KMS-11 (cell line): ENCODE measurements around the gene RAB31.

Source experiments
- H2AFZ ChIP-seq: fragments of 200-600 bp; sonication (generic); 2 replicates; pipeline ENCODE4 v1.6.1; 2016; ENCODE audit warnings: antibody characterized with exemption, mixed run types, low read depth
- H3K27ac ChIP-seq: fragments of 200-600 bp; sonication (generic); 2 replicates; pipeline ENCODE4 v1.6.1; 2016; ENCODE audit warnings: mild to moderate bottlenecking, mixed run types
- H3K27me3 ChIP-seq: fragments of 200-600 bp; sonication (generic); 2 replicates; pipeline ENCODE4 v1.6.1; 2017; ENCODE audit warnings: mild to moderate bottlenecking, low read depth, mixed run types, moderate library complexity; ENCODE audit not compliant: insufficient read depth
- H3K36me3 ChIP-seq: fragments of 200-600 bp; sonication (generic); 2 replicates; pipeline ENCODE4 v1.6.1; 2017; ENCODE audit warnings: mild to moderate bottlenecking, mixed run types; ENCODE audit not compliant: insufficient read depth
- H3K4me1 ChIP-seq: fragments of 200-600 bp; sonication (generic); 2 replicates; pipeline ENCODE4 v1.6.1; 2016; ENCODE audit warnings: mild to moderate bottlenecking, low read depth, mixed run types; ENCODE audit not compliant: poor library complexity, severe bottlenecking
- H3K4me2 ChIP-seq: fragments of 200-600 bp; sonication (generic); 2 replicates; pipeline ENCODE4 v1.7.0; 2016; ENCODE audit warnings: mild to moderate bottlenecking, mixed run types
- H3K4me3 ChIP-seq: fragments of 200-600 bp; sonication (generic); IDR thresholded peaks from 2 replicates; pipeline ENCODE4 v1.6.1; 2017; ENCODE audit warnings: low read depth, low read length, mixed read lengths; ENCODE audit not compliant: insufficient read depth
- H3K79me2 ChIP-seq: fragments of 200-600 bp; sonication (generic); 2 replicates; pipeline ENCODE4 v1.6.1; 2016; ENCODE audit warnings: low read depth, mixed run types; ENCODE audit not compliant: insufficient read depth
- H3K9ac ChIP-seq: fragments of 200-600 bp; sonication (generic); 2 replicates; pipeline ENCODE4 v1.6.1; 2016; ENCODE audit warnings: mild to moderate bottlenecking, mixed run types
- H4K20me1 ChIP-seq: fragments of 200-600 bp; sonication (generic); 2 replicates; pipeline ENCODE4 v1.6.1; 2016; ENCODE audit warnings: mild to moderate bottlenecking, mixed run types; ENCODE audit not compliant: insufficient read depth
- CTCF ChIP-seq: fragments of 200-600 bp; sonication (generic); conservative IDR thresholded peaks from 2 replicates; pipeline ENCODE4 v1.6.1; 2017; ENCODE audit warnings: low read depth, mild to moderate bottlenecking, antibody characterized with exemption, low read length, moderate library complexity, mixed read lengths

Gene RAB31

GRCh38 chr18:9842448-9842847, 134.3 kb downstream of the RAB31 start:
- Histone ChIP-seq H3K27me3 (no peaks in the 10 kb centered on the region), H4K20me1 (no peaks in the 10 kb centered on the region), H3K36me3 (no peaks in the 10 kb centered on the region), H3K4me3 (no peak overlapping the region), H3K9ac (no peak overlapping the region), H3K79me2 (no peaks in the 10 kb centered on the region), H2AFZ (no peak overlapping the region), H3K4me2 (no peak overlapping the region), H3K27ac (no peak overlapping the region), H3K4me1 (no peaks in the 10 kb centered on the region)
- no peak for TF ChIP-seq CTCF

DNA sequence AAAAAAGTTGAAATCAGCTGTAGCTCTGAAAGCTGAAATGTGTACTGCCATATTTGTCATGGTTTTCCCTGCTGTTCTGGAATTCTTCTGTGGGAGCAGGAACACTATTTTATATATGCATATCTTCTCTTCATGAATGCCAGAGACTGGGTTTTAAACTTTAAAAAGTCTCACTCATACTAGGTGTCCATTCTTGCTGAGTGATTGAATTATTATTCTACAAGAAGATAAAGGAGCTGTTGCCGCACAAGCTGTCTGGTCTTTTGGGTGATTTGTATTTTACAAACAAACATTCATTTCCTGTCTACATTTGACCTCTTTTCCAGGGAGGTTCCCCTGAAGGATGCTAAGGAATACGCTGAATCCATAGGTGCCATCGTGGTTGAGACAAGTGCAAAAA, 137.2 kb downstream of the RAB31 start:
- TF ChIP-seq CTCF, result no peak
- Histone ChIP-seq H3K27ac (no peak overlapping the region), H2AFZ (no peak overlapping the region)

GRCh38 chr18:9846162-9846925, 138.2 kb downstream of the RAB31 start:
- TF ChIP-seq CTCF, result no peak
- H4K20me1 ChIP-seq, result no peaks in the 10 kb centered on the region
- no peak overlapping the region for H3K4me2 ChIP-seq
- no peak overlapping the region for H3K9ac ChIP-seq
- no peak overlapping the region for H3K4me3 ChIP-seq
- H3K79me2 ChIP-seq, result no peaks in the 10 kb centered on the region
- H3K4me1 ChIP-seq, result no peaks in the 10 kb centered on the region
- H2AFZ ChIP-seq, result no peak overlapping the region
- no peaks in the 10 kb centered on the region for H3K36me3 ChIP-seq
- no peak overlapping the region for H3K27ac ChIP-seq
- no peaks in the 10 kb centered on the region for H3K27me3 ChIP-seq

More for the DNA sequence above, 137.2 kb downstream of the RAB31 start:
- Histone ChIP-seq H4K20me1 (no peaks in the 10 kb centered on the region), H3K36me3 (no peaks in the 10 kb centered on the region), H3K9ac (no peak overlapping the region), H3K79me2 (no peaks in the 10 kb centered on the region), H3K4me3 (no peak overlapping the region), H3K4me2 (no peak overlapping the region), H3K4me1 (no peaks in the 10 kb centered on the region), H3K27me3 (no peaks in the 10 kb centered on the region)

GRCh38 chr18:9848170-9848879, 140.2 kb downstream of the RAB31 start:
- Histone ChIP-seq H3K79me2 (no peaks in the 10 kb centered on the region), H4K20me1 (no peaks in the 10 kb centered on the region), H3K4me2 (no peak overlapping the region), H3K9ac (no peak overlapping the region), H3K36me3 (no peaks in the 10 kb centered on the region), H2AFZ (no peak overlapping the region), H3K27me3 (no peaks in the 10 kb centered on the region), H3K4me3 (no peak overlapping the region), H3K27ac (no peak overlapping the region), H3K4me1 (no peaks in the 10 kb centered on the region)
- no peak for TF ChIP-seq CTCF
